CD4-positive, alpha-beta T cell (primary cell): Measurements from ENCODE around the gene S100A11. TPM values are rescaled to one million over a fixed set of nuclear protein-coding genes. Genes with fewer than 3 reads are reported as not detected.

Experiments used
- ATAC-seq: fragments of 200-7000 bp; cut with Tn5 transposase; one replicate; pipeline ENCODE4 v1.10.0; 2022; ENCODE audit warnings: mild to moderate bottlenecking; ENCODE audit not compliant: poor library complexity
- CTCF ChIA-PET: fragments of 350-600 bp; sonication (Branson Sonifier 250); formaldehyde crosslinking; loops from one replicate; lab custom pipeline; 2021; ENCODE audit warnings: antibody characterized with exemption, inconsistent platforms; lab: Charles Lee
- POLR2A ChIA-PET: fragments of 350-600 bp; sonication (Branson Sonifier 250); formaldehyde crosslinking; loops from one replicate; lab custom pipeline; 2021; ENCODE audit warnings: antibody characterized with exemption, inconsistent platforms; lab: Charles Lee
- DNase-seq, 14 experiments: peaks; one replicate each; pipeline ENCODE4 v3.0.0-alpha.2; 2013 to 2020; ENCODE audit warnings: mixed read lengths in 2 of 14
- H3K27ac ChIP-seq, 2 donors: one replicate each; pipeline versions ENCODE4 v1.5.1 to v1.7.0; 2013; ENCODE audit warnings: low read length in 2 of 2, low read depth in 1 of 2, mild to moderate bottlenecking in 1 of 2
- H3K27me3 ChIP-seq, 2 experiments: 1 replicate in 1 of 2; 2 replicates in 1 of 2; pipeline versions ENCODE4 v1.6.1 to v1.7.0; 2013; ENCODE audit warnings: low read length in 2 of 2, control low read depth in 1 of 2, mild to moderate bottlenecking in 1 of 2, moderate library complexity in 1 of 2; ENCODE audit not compliant: insufficient read depth in 2 of 2, control insufficient read depth in 1 of 2
- H3K36me3 ChIP-seq: one replicate; pipeline ENCODE4 v1.6.1; 2013; ENCODE audit warnings: low read length, control low read depth; ENCODE audit not compliant: insufficient read depth
- H3K4me1 ChIP-seq: one replicate; pipeline ENCODE4 v1.6.1; 2013; ENCODE audit warnings: low read length, control low read depth; ENCODE audit not compliant: insufficient read depth
- H3K4me3 ChIP-seq: one replicate; pipeline ENCODE4 v1.5.1; 2013; ENCODE audit warnings: mild to moderate bottlenecking, low read length, moderate library complexity
- H3K9me3 ChIP-seq, 2 experiments: 1 replicate in 1 of 2; 2 replicates in 1 of 2; pipeline versions ENCODE4 v1.6.1 to v1.7.0; 2013; ENCODE audit warnings: low read length in 2 of 2, mild to moderate bottlenecking in 2 of 2, control low read depth in 1 of 2, moderate library complexity in 1 of 2; ENCODE audit not compliant: control insufficient read depth in 1 of 2, insufficient read depth in 1 of 2
- H3K27ac Mint-ChIP-seq: one replicate; pipeline ENCODE4 v1.8.0; 2020; ENCODE audit warnings: mixed read lengths
- H3K27me3 Mint-ChIP-seq: one replicate; pipeline ENCODE4 v1.8.0; 2021; ENCODE audit warnings: mixed read lengths
- H3K36me3 Mint-ChIP-seq: one replicate; pipeline ENCODE4 v1.8.0; 2021; ENCODE audit warnings: low read depth, mixed read lengths
- H3K4me1 Mint-ChIP-seq: one replicate; pipeline ENCODE4 v1.8.0; 2021; ENCODE audit warnings: low read depth, mixed read lengths
- H3K4me3 Mint-ChIP-seq: one replicate; pipeline ENCODE4 v1.8.0; 2020; ENCODE audit warnings: mild to moderate bottlenecking, mixed read lengths
- H3K9me3 Mint-ChIP-seq: one replicate; pipeline ENCODE4 v1.8.0; 2020; ENCODE audit warnings: mixed read lengths
- intact Hi-C, 2 experiments: fragments of 100-400 bp; cut with DNase I in 1 of 2; cut with micrococcal nuclease in 1 of 2; formaldehyde crosslinking; loops; one replicate each; pipeline versions ENCODE4 v1.15.1 to v1.9.0; 2023 to 2025; cut with DNase I, micrococcal nuclease
- total RNA-seq, 174 experiments: library from RNA in 2 of 174; stranded (reverse) in 2 of 174; gene quantifications; one replicate each; pipeline ENCODE4 v1.2.3 and lab custom pipeline; 2021 to 2026
- TF ChIP-seq, protein P1 (sequence below): fragments of 200-600 bp; IDR thresholded peaks from one replicate; pipeline ENCODE4 v1.8.0; 2022; ENCODE audit warnings: antibody characterized with exemption, mild to moderate bottlenecking

S100A11 gene
- total RNA-seq, 2 experiments from 2014 or later: 23.6 to 24.1 TPM

DNA sequence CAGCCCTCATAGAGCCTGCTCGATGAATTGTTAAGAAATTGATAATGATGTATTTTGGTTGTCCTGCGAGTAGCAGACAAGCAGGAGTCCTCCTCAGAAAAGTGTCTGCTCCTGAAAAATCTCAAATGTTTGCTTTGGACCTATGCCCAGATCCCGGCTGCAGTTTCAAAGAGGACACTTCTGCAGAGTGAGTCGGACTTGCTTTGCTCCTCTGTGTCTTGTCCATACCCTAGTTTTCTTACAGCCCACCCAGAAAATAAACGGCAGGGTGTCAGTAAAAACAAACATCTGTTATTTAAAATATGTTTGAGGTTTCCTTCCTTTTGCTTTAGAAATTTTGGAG, 46.0 kb downstream of the S100A11 start:
- intact Hi-C loops: loop anchor here (10.0 kb wide), 4 partner anchors 226 to 546 kb away; partner anchors contain the start of gene MRPL9 (in 1 of the 2)
- no peak overlapping the region for H3K4me3 ChIP-seq

DNA sequence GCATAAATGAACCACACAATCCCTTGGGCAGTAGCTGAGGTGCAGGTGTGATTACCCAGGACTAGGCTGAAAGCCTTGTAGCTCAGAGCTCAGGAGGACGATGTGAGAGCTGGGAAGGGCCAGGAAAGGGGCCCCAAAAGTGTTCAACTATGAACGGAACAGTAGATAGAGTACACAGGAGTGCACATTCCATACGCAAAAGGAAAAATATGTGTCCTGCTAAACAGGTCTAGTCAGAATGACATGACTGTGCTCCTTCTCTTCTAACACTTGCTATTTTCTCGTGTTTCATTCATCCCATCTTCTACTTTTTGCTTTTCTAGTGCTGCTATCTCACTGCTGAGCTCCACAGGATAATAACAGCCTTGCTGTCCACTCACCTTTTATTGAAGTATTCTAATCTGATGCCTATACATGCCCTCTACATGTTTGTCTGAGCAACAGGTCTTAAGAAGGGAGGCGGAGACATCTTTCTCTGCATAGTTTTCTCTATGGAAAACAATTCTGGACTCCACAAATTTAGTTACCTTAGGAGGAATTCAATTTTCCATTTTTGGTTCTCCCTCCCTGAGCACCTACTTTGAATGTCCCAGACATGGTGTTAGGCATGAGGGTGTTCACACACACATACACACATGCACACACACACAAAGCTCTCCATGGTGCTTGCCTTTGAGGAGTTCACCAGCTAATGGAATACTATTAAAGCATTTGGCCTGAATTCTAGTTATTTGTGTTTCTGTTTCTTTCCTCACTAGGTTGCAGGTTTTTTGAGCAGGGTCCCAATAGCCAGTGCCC, 46.5 kb downstream of the S100A11 start:
- no peak for ATAC-seq
- intact Hi-C loops: loop anchor here (10.0 kb wide), 4 partner anchors 225 to 545 kb away; partner anchors contain the start of gene MRPL9 (in 1 of the 2)
- CTCF ChIA-PET: interaction anchor here (1.3 to 1.8 kb wide), 2 partner anchors 10 to 22 kb away, joined by 4 to 5 read pairs; no protein-coding TSS in a partner anchor

More for the DNA sequence above, 46.0 kb downstream of the S100A11 start:
- peak overlapping the region; percentile 94 for H3K4me3 Mint-ChIP-seq
- ChIA-PET POLR2A (interaction anchor here (1.6 kb wide), 1 partner anchor 82 kb away, joined by 4 read pairs; the partner anchor contains the start of gene THEM4), CTCF (interaction anchor here (1.0 kb wide), 1 partner anchor 23 kb away, joined by 5 read pairs; no protein-coding TSS in a partner anchor)
- H3K27me3 ChIP-seq: no peaks in the 10 kb centered on the region
- DNase-seq: no peak
- H3K27ac Mint-ChIP-seq: peak overlapping the region; percentile 89
- H3K27ac ChIP-seq: no peak overlapping the region
- H3K27me3 Mint-ChIP-seq: no peaks in the 10 kb centered on the region
- H3K36me3 ChIP-seq: peaks cover 8% of the 10 kb centered on the region
- H3K36me3 Mint-ChIP-seq: peaks cover 46% of the 10 kb centered on the region
- H3K4me1 Mint-ChIP-seq: peaks cover 77% of the 10 kb centered on the region
- H3K9me3 ChIP-seq: no peaks in the 10 kb centered on the region
- ATAC-seq: no peak
- H3K4me1 ChIP-seq: peaks cover 58% of the 10 kb centered on the region
- TF ChIP-seq, protein P1, sequence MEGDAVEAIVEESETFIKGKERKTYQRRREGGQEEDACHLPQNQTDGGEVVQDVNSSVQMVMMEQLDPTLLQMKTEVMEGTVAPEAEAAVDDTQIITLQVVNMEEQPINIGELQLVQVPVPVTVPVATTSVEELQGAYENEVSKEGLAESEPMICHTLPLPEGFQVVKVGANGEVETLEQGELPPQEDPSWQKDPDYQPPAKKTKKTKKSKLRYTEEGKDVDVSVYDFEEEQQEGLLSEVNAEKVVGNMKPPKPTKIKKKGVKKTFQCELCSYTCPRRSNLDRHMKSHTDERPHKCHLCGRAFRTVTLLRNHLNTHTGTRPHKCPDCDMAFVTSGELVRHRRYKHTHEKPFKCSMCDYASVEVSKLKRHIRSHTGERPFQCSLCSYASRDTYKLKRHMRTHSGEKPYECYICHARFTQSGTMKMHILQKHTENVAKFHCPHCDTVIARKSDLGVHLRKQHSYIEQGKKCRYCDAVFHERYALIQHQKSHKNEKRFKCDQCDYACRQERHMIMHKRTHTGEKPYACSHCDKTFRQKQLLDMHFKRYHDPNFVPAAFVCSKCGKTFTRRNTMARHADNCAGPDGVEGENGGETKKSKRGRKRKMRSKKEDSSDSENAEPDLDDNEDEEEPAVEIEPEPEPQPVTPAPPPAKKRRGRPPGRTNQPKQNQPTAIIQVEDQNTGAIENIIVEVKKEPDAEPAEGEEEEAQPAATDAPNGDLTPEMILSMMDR: no peak
- no peaks in the 10 kb centered on the region for H3K9me3 Mint-ChIP-seq

DNA sequence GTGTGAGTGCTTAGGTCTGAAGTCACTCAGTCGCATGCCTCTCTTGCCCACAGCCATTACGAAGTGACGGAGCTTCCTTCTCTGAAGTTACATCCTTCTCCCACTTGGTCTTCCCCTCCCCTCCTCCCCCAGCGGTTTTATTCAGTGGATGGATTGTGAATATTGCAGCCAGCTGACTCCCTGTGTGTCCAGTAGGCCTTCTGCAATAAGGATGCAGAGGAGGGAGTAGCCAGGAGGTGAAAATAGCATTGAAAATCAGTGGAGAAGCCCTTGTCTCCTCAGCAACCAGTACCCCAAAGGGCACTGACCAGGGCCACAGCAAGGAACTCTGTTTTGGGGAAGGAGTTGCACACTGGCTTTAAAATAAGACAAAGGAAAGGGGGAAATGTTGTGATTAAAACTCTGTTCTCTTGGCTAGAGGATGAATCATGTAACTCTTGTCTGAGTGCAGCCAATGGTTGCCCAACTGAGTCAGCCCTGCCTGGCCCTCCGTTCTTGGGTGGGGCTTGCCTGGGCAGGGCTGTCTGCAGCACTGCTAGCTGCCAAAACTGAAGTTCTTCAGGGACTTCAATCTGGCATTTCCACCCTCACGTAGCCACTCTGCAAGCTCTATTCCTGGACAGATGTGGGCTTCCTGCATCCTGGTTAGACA, 47.5 kb downstream of the S100A11 start:
- no peaks in the 10 kb centered on the region for H3K27me3 Mint-ChIP-seq
- DNase-seq (peak in 8 of 14 experiments; percentile 22 to 72 (median 48)), ATAC-seq (no peak)
- Histone ChIP-seq H3K9me3 (no peaks in the 10 kb centered on the region), H3K27me3 (no peaks in the 10 kb centered on the region), H3K36me3 (peaks cover 23% of the 10 kb centered on the region), H3K4me3 (no peak overlapping the region), H3K27ac (no peak overlapping the region), H3K4me1 (peaks cover 61% of the 10 kb centered on the region)
- H3K9me3 Mint-ChIP-seq: no peaks in the 10 kb centered on the region
- ChIA-PET POLR2A (interaction anchor here (1.2 to 1.6 kb wide), 3 partner anchors 80 to 91 kb away, joined by 3 to 4 read pairs (median 4); partner anchors contain the start of gene THEM4), CTCF (interaction anchor here (0.8 to 1.8 kb wide), 4 partner anchors 9 to 55 kb away, joined by 3 to 5 read pairs (median 4); no protein-coding TSS in a partner anchor)
- peaks cover 84% of the 10 kb centered on the region for H3K4me1 Mint-ChIP-seq
- H3K36me3 Mint-ChIP-seq: peaks cover 61% of the 10 kb centered on the region
- peak overlapping the region; percentile 68 for H3K4me3 Mint-ChIP-seq
- H3K27ac Mint-ChIP-seq: peak overlapping the region; percentile 89
- intact Hi-C loops: no loop called here
- TF ChIP-seq, protein P1: no peak

More for the DNA sequence above, 46.5 kb downstream of the S100A11 start:
- H3K27ac ChIP-seq: no peak overlapping the region
- Mint-ChIP-seq H3K4me3 (peak overlapping the region; percentile 68), H3K36me3 (peaks cover 52% of the 10 kb centered on the region), H3K4me1 (peaks cover 81% of the 10 kb centered on the region), H3K9me3 (no peaks in the 10 kb centered on the region), H3K27me3 (no peaks in the 10 kb centered on the region), H3K27ac (peak overlapping the region; percentile 89)
- H3K4me1 ChIP-seq: peaks cover 61% of the 10 kb centered on the region
- H3K27me3 ChIP-seq: no peaks in the 10 kb centered on the region
- peaks cover 14% of the 10 kb centered on the region for H3K36me3 ChIP-seq
- POLR2A ChIA-PET: interaction anchor here (1.2 to 1.6 kb wide), 2 partner anchors 81 to 91 kb away, joined by 3 to 4 read pairs; partner anchors contain the start of gene THEM4
- H3K4me3 ChIP-seq: no peak overlapping the region
- no peaks in the 10 kb centered on the region for H3K9me3 ChIP-seq
- DNase-seq: no peak
- TF ChIP-seq, protein P1: no peak
